Measurements from ENCODE around the gene LGR6.

The LGR6 gene

GRCh38 chr1:202156590-202156989 lies 37.0 kb upstream of the LGR6 start:
- no peak overlapping the region for H3K27ac ChIP-seq
- no peak overlapping the region for H3K4me3 ChIP-seq (IDR thresholded peaks at IDR 0.05; ENCODE audit: insufficient read depth, low read depth, low read length)
- H2AFZ ChIP-seq (ENCODE audit: low read depth), result no peak overlapping the region
- no peaks in the 10 kb centered on the region for H3K79me2 ChIP-seq (ENCODE audit: insufficient read depth, low read depth)
- H3K9ac ChIP-seq, result no peak overlapping the region
- no peaks in the 10 kb centered on the region for H3K4me1 ChIP-seq (ENCODE audit: low read depth, poor library complexity, severe bottlenecking)
- H3K4me2 ChIP-seq, result no peak overlapping the region
- H3K27me3 ChIP-seq (ENCODE audit: insufficient read depth, low read depth), result peaks cover 8% of the 10 kb centered on the region; the same call in 1 of the 2 replicates
- H4K20me1 ChIP-seq (ENCODE audit: insufficient read depth), result no peaks in the 10 kb centered on the region
- no peak for TF ChIP-seq CTCF (conservative IDR thresholded peaks at IDR 0.05; ENCODE audit: low read depth, low read length)
- no peaks in the 10 kb centered on the region for H3K36me3 ChIP-seq (ENCODE audit: insufficient read depth)

DNA sequence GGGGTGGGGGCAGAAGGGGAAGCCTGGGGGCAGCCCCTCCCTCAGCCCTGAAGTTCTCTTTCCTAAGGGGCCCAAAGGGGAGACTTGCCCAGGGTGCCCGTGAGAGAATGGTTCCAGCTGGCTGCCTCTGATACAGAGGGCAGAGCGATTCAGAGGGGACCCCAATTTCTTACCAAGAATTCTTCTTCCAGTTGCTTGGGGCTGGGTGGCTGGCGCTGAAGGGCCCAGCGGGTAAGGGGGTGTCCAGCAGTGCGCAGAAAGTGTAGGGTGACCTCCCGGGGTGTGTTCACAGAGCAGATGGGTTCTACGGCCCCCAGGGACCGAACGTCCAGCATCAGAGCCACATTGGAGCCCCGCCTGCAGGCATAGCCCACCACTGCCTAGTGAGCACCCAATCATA lies 35.7 kb upstream of the LGR6 start:
- Histone ChIP-seq H3K4me3 (IDR thresholded peaks at IDR 0.05; ENCODE audit: insufficient read depth, low read depth, low read length) (no peak overlapping the region), H3K27me3 (ENCODE audit: insufficient read depth, low read depth) (peaks cover 13% of the 10 kb centered on the region; the same call in 1 of the 2 replicates), H2AFZ (ENCODE audit: low read depth) (no peak overlapping the region), H4K20me1 (ENCODE audit: insufficient read depth) (no peaks in the 10 kb centered on the region), H3K4me1 (ENCODE audit: low read depth, poor library complexity, severe bottlenecking) (no peaks in the 10 kb centered on the region), H3K9ac (no peak overlapping the region), H3K27ac (no peak overlapping the region), H3K36me3 (ENCODE audit: insufficient read depth) (no peaks in the 10 kb centered on the region), H3K79me2 (ENCODE audit: insufficient read depth, low read depth) (no peaks in the 10 kb centered on the region), H3K4me2 (no peak overlapping the region)
- TF ChIP-seq CTCF (conservative IDR thresholded peaks at IDR 0.05; ENCODE audit: low read depth, low read length), result no peak

DNA sequence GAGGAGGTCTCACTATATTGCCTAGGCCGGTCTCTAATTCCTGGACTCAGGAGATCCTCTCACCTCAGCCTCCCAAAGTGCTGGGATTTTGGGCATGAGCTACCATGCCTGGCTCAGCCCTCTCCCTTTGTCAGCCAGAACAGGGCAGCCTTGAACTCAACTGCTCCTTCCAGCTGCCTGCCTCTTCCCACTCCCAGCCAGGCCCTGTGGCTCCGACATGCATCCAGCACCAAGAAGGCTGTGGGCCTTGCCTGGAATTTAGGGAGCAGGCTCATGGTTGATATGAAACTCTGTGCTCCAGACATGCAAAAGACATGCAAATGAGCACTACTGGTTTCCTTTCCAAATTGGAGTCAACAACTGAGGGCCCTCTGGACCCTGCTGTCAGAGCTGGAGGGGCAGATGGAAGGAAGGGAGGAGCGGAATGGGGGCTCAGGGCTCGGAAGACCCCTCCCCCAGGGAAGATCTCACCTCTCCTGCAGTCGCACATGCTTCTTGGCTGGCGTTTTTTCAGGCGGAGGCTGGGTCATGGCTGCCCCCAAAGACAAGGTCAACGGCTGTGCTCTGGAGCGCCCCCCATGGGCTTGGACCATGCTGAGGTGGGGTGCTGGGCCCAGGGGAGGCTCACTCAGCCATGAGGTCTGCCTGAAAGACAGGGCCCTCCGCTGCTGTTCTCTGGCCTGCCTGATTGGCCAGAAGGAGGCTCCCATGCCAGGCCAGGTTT lies 34.6 kb upstream of the LGR6 start:
- H3K4me3 ChIP-seq (IDR thresholded peaks at IDR 0.05; ENCODE audit: insufficient read depth, low read depth, low read length), result peak overlapping the region; percentile 80

DNA sequence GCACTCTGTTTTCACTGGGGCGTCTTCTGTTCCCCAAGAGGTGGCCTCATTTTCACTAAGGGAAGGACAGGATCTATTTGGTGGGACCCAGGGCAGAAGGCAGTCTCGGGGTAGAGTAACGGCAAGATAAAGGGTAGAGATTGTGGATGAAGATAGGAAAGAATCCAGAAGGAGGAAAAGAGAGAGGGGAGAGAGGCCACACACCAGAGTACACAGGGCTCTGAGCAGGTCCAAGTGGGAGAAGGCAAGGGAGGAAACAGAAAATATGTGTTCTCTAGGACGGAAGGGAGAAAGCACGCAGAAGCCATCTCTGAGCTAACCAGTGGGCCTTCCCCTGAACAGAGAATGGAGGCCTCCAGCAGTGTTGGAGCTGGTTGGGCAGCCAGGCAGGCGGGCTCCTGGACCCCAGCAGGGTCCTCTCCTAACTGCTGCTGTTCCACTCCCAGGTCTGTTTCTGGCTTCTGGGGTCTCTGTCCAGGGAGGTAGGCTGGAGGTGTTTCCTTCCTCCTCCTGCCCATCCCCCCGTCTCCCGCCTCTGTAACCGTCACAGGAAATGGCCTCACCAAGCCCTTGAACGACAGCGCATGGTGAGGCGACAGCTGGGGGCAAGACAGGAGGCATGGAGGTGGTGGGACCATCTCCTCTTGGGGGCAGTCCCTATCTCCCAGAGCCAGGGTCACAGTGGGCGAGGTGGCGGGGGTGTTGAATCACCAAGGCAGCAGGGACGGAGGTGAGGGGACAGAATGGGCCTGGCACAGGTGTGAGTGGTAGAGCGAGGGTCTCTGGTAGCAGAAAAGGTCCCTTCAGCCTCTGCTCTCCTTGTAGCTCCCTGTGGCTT lies 33.8 kb upstream of the LGR6 start:
- Histone ChIP-seq H3K27me3 (ENCODE audit: insufficient read depth, low read depth) (peaks cover 13% of the 10 kb centered on the region; the same call in 1 of the 2 replicates), H3K4me1 (ENCODE audit: low read depth, poor library complexity, severe bottlenecking) (peaks cover 2% of the 10 kb centered on the region), H4K20me1 (ENCODE audit: insufficient read depth) (no peaks in the 10 kb centered on the region), H3K4me2 (peak overlapping the region; percentile 36; the same call in 1 of the 2 replicates), H3K4me3 (IDR thresholded peaks at IDR 0.05; ENCODE audit: insufficient read depth, low read depth, low read length) (peak overlapping the region; percentile 80), H3K36me3 (ENCODE audit: insufficient read depth) (no peaks in the 10 kb centered on the region), H3K27ac (peak overlapping the region; percentile 59), H3K79me2 (ENCODE audit: insufficient read depth, low read depth) (no peaks in the 10 kb centered on the region), H3K9ac (peak overlapping the region; percentile 67), H2AFZ (ENCODE audit: low read depth) (no peak overlapping the region)
- TF ChIP-seq CTCF (conservative IDR thresholded peaks at IDR 0.05; ENCODE audit: low read depth, low read length), result no peak; the same call in 1 of the 2 replicates

More for the DNA sequence above, 34.6 kb upstream of the LGR6 start:
- peak overlapping the region; percentile 67 for H3K9ac ChIP-seq
- H2AFZ ChIP-seq (ENCODE audit: low read depth), result no peak overlapping the region
- H3K27ac ChIP-seq, result peak overlapping the region; percentile 59
- H3K4me1 ChIP-seq (ENCODE audit: low read depth, poor library complexity, severe bottlenecking), result no peaks in the 10 kb centered on the region
- H3K4me2 ChIP-seq, result peak overlapping the region; percentile 36; the same call in 1 of the 2 replicates
- no peaks in the 10 kb centered on the region for H4K20me1 ChIP-seq (ENCODE audit: insufficient read depth)
- TF ChIP-seq CTCF (conservative IDR thresholded peaks at IDR 0.05; ENCODE audit: low read depth, low read length), result peak; percentile 47
- H3K36me3 ChIP-seq (ENCODE audit: insufficient read depth), result no peaks in the 10 kb centered on the region
- peaks cover 13% of the 10 kb centered on the region; the same call in 1 of the 2 replicates for H3K27me3 ChIP-seq (ENCODE audit: insufficient read depth, low read depth)
- no peaks in the 10 kb centered on the region for H3K79me2 ChIP-seq (ENCODE audit: insufficient read depth, low read depth)
